ENCODE data around the gene SPATA32. TPM values are rescaled to one million over a fixed set of nuclear protein-coding genes. Genes with fewer than 3 reads are reported as not detected.
A peak's percentile ranks its signal among the peaks of the same experiment; 100 is the strongest.

SPATA32 gene, protein sequence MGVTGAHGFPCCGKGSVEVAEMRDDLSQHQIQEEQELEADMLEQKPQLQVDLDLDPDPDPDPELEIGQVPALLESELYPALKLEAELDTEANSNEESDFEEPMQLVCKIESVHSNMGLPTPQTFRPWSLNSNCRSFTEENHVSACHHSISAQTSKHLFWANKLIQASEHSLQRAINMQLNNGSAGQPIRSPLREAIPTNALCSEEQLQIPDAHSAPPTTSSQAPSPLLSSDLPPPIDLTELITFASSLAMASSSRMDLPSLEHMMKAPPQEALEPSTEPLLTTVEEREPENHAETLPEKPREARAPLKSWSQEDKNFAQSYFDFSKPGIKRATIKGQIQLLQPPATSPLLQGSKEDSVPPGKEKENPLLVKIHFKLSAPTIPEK
- total RNA-seq = 0.04 TPM
- polyA plus RNA-seq (ENCODE audit: insufficient read depth in 1 of 8, insufficient read length in 8 of 8, low replicate concordance in 1 of 8) = under 1 TPM in 1 of 8 donors, not detected in 7; 0.08 TPM
- long read RNA-seq, donor 1 = 0 reads
- long read RNA-seq, donor 2 = 0 reads
- long read RNA-seq, donor 3 = 0 reads
- long read RNA-seq, donor 4 = 0 reads
- long read RNA-seq, donor 5 = 0 reads
- long read RNA-seq, donor 6 = 0 reads
- long read RNA-seq, donor 7 = 0 reads
- long read RNA-seq, donor 8 = 0 reads
- long read RNA-seq, donor 9 = 0 reads
- long read RNA-seq, donor 10 = 0 reads
- long read RNA-seq, donor 11 = 0 reads

DNA sequence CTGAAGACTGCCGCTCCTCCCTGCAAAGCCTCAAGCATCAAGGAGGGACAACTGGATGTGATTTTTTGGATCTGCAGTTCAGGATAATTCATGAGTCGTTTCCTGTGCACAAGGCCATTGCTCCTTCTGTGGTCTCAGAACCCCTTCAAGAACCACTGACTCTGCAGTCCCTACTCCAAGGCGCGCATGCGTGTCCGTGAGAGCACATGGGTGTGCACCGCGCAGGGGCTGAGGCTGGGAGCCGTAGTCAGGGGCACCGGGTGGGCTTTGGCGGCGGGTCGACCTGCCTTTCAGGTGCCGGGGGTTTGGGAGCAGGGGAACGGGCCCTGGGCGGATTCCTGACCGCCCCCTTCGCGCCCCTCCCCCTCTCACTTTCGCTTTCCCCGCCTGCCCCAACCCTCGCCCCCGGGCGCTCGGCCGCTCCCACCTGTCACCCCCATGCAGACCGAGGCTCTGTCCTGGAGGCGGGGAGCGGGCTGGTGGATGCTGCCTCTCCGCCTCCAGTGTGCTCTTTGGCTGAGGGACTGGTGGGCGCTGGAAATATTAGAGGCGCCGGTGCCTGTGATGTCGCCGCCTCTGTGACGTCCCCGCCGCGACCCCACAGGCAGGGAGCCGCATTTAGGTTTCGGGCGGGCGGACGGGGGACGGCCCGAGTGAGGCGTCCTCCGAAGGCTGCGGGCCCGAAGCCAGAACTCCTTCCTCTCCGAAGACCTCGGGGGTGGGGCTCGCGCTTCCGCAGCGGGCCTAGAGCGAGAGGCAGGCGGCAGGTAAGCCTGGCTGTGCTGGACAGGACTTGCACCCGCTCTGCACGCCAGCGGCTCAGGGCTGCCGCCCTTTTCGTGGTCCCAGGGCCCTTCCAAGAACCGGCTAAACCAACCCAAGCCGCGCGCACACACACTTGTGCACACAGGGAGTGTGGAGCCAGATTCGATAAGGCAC, at the start of gene SPATA32:
TSS of gene SPATA32 (minus strand) at position 518 of the 939 bp plus-strand sequence. CDS start at position 440, 78 bp downstream.
- peaks cover 36% of the 10 kb centered on the region for H3K36me3 ChIP-seq (ENCODE audit: control insufficient read depth, insufficient read depth, low read length)
- H3K27me3 ChIP-seq (ENCODE audit: control insufficient read depth, insufficient read depth, low read length) = peaks cover 15% of the 10 kb centered on the region
- peaks cover 28% of the 10 kb centered on the region for H3K4me1 ChIP-seq (ENCODE audit: control insufficient read depth, insufficient read depth, low read length)
- peak; percentile 70 for DNase-seq
- peak within 1 kb of the TSS; percentile 71 for H3K4me3 ChIP-seq (ENCODE audit: low read length)
- no peaks in the 10 kb centered on the region for H3K9me3 ChIP-seq (replicated peaks; ENCODE audit: control insufficient read depth, low read depth, low read length)
- peak within 1 kb of the TSS; percentile 47 for H3K27ac ChIP-seq (ENCODE audit: low read length)
- WGBS (ENCODE audit: insufficient coverage) = 4% methylated on average over 55 of the region's 68 CpGs

DNA sequence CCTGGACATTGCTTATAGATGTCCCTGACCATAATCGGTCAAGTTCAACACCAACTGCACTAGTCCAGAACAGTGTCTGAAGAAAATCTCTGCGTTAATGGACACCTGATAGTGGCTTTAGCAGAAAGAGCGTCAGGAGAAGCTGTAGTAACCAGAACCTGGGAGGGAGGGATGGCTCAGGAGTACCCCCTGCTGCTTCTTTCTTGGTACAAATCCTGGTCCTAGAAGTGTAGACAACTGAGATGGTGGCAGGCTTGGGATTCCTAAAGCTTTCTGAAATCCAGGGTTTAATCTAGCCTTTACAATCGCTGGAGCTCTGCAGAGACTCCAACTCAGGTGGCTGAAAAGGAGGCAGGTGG, 49.5 kb upstream of the SPATA32 start:
- Histone ChIP-seq H3K4me1 (ENCODE audit: control insufficient read depth, insufficient read depth, low read length) (peaks cover 78% of the 10 kb centered on the region), H3K27ac (ENCODE audit: low read length) (peak overlapping the region; percentile 92), H3K4me3 (ENCODE audit: low read length) (no peak overlapping the region), H3K36me3 (ENCODE audit: control insufficient read depth, insufficient read depth, low read length) (peaks cover 6% of the 10 kb centered on the region), H3K27me3 (ENCODE audit: control insufficient read depth, insufficient read depth, low read length) (no peaks in the 10 kb centered on the region), H3K9me3 (replicated peaks; ENCODE audit: control insufficient read depth, low read depth, low read length) (no peaks in the 10 kb centered on the region)
- 60% methylated on average over 3 of the region's 4 CpGs for WGBS (ENCODE audit: insufficient coverage)
- no peak for DNase-seq

DNA sequence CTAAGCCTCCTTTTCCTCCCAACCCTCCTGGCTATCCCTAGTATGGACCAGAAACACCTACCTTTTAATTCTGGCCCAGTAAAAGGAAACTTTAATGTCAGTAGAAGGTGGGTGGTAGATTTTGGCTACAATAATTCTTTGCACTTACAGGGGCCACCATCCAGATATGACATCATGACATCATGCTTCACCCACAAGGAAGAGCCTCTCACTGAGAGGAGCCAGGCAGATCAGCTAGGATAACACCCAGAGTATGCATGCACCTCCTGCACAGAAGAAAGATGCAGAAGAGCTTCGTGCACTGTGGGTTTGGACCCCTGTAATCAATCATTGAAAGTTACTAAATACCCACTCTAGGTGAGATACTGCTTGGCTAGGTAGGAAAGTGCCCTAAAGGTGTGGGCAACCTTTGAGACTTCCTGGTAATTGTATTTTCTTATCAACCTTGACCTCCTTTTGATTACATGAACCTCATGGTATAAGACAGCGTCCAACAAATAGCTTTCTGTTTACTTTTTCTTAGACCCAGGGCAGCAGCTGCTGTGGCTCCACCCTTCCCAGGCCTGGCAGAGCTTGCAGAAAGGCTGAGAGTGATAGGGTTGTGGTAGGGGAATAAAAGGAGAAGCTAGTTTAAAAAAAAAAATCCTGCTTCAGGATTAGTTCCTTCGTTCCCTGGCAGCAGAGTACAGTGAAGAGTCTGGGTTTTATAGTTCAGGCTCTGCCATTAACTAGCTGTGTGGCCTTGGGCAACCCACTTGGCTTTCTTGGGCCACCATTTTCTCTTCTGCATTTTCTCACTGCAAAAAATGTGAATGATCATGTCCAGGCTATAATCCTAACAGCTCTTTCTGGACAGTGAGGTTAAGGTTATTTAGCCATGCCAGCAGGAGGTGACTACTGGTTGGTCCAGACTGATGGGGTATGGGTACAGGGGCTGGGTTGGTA, 48.8 kb upstream of the SPATA32 start:
- peaks cover 78% of the 10 kb centered on the region for H3K4me1 ChIP-seq (ENCODE audit: control insufficient read depth, insufficient read depth, low read length)
- H3K36me3 ChIP-seq (ENCODE audit: control insufficient read depth, insufficient read depth, low read length) = peaks cover 6% of the 10 kb centered on the region
- no peaks in the 10 kb centered on the region for H3K9me3 ChIP-seq (replicated peaks; ENCODE audit: control insufficient read depth, low read depth, low read length)
- WGBS (ENCODE audit: insufficient coverage) = 33% methylated on average over 1 of the region's 3 CpGs
- peak; percentile 79 for DNase-seq
- H3K4me3 ChIP-seq (ENCODE audit: low read length) = no peak overlapping the region
- no peaks in the 10 kb centered on the region for H3K27me3 ChIP-seq (ENCODE audit: control insufficient read depth, insufficient read depth, low read length)
- H3K27ac ChIP-seq (ENCODE audit: low read length) = peak overlapping the region; percentile 92

DNA sequence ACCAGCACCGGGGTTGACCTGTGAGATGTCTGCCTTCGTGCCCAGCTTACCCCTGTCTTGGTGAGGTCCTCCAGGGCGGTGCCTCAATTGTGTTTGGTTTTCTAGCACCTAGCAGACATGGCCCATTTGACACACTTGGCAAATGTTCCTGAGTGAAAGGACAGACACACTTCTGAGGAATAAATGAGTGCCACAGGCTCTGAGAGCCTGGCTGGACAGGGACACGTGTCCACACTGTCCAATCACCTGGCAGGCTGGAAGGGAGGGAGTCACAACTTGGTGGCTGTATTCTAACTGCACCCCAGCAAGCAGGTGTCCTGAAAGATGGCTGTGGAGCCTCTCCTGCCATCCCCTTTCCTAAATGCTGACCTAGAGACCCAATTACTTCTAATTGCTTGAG, 47.5 kb upstream of the SPATA32 start:
- Histone ChIP-seq H3K4me1 (ENCODE audit: control insufficient read depth, insufficient read depth, low read length) (peaks cover 68% of the 10 kb centered on the region), H3K27me3 (ENCODE audit: control insufficient read depth, insufficient read depth, low read length) (no peaks in the 10 kb centered on the region), H3K4me3 (ENCODE audit: low read length) (no peak overlapping the region), H3K36me3 (ENCODE audit: control insufficient read depth, insufficient read depth, low read length) (peaks cover 6% of the 10 kb centered on the region), H3K9me3 (replicated peaks; ENCODE audit: control insufficient read depth, low read depth, low read length) (no peaks in the 10 kb centered on the region), H3K27ac (ENCODE audit: low read length) (no peak overlapping the region)
- WGBS (ENCODE audit: insufficient coverage) = 75% methylated on average over 2 of the region's 4 CpGs
- DNase-seq = no peak

DNA sequence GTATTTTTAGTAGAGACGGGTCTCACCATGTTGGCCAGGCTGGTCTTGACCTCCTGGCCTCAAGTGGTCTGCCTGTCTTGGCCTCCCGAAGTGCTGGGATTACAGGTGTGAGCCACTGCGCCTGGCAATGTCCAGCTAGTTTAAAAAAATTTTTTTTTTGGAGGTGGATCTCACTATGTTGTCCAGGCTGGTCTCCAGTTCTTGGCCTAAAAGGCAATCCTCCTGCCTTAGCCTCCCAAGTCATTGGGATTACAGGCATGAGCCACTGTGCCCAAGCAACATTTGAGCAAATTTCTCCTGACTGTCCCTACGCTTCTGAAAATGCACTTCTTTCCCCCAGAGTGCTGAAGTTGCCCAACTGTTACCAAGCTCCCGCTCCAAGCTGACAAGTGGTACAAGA, 46.9 kb upstream of the SPATA32 start:
- H3K4me1 ChIP-seq (ENCODE audit: control insufficient read depth, insufficient read depth, low read length) = peaks cover 63% of the 10 kb centered on the region
- H3K27me3 ChIP-seq (ENCODE audit: control insufficient read depth, insufficient read depth, low read length) = no peaks in the 10 kb centered on the region
- H3K4me3 ChIP-seq (ENCODE audit: low read length) = no peak overlapping the region
- H3K36me3 ChIP-seq (ENCODE audit: control insufficient read depth, insufficient read depth, low read length) = peaks cover 6% of the 10 kb centered on the region
- H3K27ac ChIP-seq (ENCODE audit: low read length) = no peak overlapping the region
- no peaks in the 10 kb centered on the region for H3K9me3 ChIP-seq (replicated peaks; ENCODE audit: control insufficient read depth, low read depth, low read length)
- no peak for DNase-seq
- 97% methylated on average over 5 of the region's 5 CpGs for WGBS (ENCODE audit: insufficient coverage)

DNA sequence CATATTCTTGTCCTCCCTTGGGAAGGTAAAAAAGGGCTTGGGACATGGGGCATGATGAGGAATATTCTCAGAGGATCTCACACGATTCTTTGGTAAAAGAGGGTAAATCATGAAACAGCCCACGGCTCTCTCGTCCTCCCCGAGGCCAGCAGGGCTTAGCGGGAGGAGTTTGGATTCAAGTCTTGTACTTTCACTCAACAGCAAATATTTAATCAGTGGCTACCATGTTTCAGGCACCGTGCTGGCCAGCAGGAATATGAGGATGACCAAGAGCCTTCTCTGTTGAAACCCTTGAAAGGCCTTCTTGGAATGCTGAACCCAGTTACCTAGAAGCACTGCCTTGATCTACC, 46.1 kb upstream of the SPATA32 start:
- no peak overlapping the region for H3K4me3 ChIP-seq (ENCODE audit: low read length)
- H3K4me1 ChIP-seq (ENCODE audit: control insufficient read depth, insufficient read depth, low read length) = peaks cover 62% of the 10 kb centered on the region
- H3K27me3 ChIP-seq (ENCODE audit: control insufficient read depth, insufficient read depth, low read length) = no peaks in the 10 kb centered on the region
- peaks cover 6% of the 10 kb centered on the region for H3K36me3 ChIP-seq (ENCODE audit: control insufficient read depth, insufficient read depth, low read length)
- WGBS (ENCODE audit: insufficient coverage) = 100% methylated on average over 2 of the region's 6 CpGs
- H3K27ac ChIP-seq (ENCODE audit: low read length) = no peak overlapping the region
- DNase-seq = no peak
- no peaks in the 10 kb centered on the region for H3K9me3 ChIP-seq (replicated peaks; ENCODE audit: control insufficient read depth, low read depth, low read length)

DNA sequence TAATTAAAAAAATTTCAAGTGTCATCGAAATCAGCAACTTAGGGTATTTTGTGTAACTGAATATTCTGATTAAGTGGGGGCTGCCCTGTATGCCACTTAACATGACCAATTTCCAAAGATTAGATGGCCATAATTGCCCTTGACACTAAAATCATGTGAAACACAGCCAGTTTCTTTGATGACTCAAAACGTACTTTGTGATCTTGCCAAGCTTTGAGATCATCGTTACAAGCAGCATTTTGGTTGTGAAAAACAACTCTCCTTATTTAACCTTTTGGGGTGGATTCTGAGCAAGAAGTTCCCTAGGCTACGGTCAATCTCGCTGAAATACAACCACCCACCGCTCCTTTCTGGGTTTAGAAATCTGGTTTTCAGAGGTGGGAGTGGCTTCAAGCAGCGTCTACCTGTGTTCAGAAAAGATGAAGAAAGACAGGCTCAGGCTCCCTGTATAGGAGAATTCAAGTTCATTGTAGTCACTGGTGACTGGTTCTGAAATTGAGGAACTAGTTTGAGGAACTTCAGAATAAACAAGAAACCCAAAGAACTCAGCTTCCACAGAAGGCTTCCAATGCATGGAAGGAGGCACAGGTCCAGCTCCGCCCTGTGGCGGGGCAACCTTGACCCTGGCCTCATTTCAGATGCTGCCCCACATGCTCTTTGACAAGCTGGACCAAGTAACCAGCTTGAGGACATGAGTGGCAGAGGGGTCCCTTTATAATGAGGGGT, 45.6 kb upstream of the SPATA32 start:
- peak; percentile 68 for DNase-seq
- peak overlapping the region; percentile 55 for H3K27ac ChIP-seq (ENCODE audit: low read length)
- H3K4me1 ChIP-seq (ENCODE audit: control insufficient read depth, insufficient read depth, low read length) = peaks cover 62% of the 10 kb centered on the region
- WGBS (ENCODE audit: insufficient coverage) = 80% methylated on average over 3 of the region's 9 CpGs
- no peaks in the 10 kb centered on the region for H3K27me3 ChIP-seq (ENCODE audit: control insufficient read depth, insufficient read depth, low read length)
- H3K4me3 ChIP-seq (ENCODE audit: low read length) = no peak overlapping the region
- H3K9me3 ChIP-seq (replicated peaks; ENCODE audit: control insufficient read depth, low read depth, low read length) = no peaks in the 10 kb centered on the region
- peaks cover 6% of the 10 kb centered on the region for H3K36me3 ChIP-seq (ENCODE audit: control insufficient read depth, insufficient read depth, low read length)

DNA sequence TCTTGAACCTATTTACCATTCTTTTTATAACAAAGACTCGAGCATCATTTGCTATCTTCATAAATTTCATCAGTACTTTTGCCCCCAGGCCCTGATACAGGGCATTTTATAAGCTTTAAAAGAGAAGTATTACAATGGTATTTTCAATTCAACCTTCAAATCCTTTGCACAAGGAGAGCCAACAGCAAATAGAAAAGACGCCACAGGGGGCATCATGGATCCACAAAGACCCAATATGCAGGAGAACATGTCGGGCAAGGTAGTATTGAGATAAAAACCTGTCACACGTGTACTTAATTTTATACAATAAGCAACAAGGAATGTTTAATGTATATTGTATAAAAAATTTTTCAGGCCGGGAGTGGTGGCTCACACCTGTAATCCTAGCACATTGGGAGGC, 44.7 kb upstream of the SPATA32 start:
- Histone ChIP-seq H3K4me1 (ENCODE audit: control insufficient read depth, insufficient read depth, low read length) (peaks cover 54% of the 10 kb centered on the region), H3K36me3 (ENCODE audit: control insufficient read depth, insufficient read depth, low read length) (peaks cover 6% of the 10 kb centered on the region), H3K9me3 (replicated peaks; ENCODE audit: control insufficient read depth, low read depth, low read length) (no peaks in the 10 kb centered on the region), H3K27ac (ENCODE audit: low read length) (no peak overlapping the region), H3K27me3 (ENCODE audit: control insufficient read depth, insufficient read depth, low read length) (no peaks in the 10 kb centered on the region), H3K4me3 (ENCODE audit: low read length) (no peak overlapping the region)
- no CpG with 5 or more reads among the region's 5 CpGs for WGBS (ENCODE audit: insufficient coverage)
- DNase-seq = no peak

DNA sequence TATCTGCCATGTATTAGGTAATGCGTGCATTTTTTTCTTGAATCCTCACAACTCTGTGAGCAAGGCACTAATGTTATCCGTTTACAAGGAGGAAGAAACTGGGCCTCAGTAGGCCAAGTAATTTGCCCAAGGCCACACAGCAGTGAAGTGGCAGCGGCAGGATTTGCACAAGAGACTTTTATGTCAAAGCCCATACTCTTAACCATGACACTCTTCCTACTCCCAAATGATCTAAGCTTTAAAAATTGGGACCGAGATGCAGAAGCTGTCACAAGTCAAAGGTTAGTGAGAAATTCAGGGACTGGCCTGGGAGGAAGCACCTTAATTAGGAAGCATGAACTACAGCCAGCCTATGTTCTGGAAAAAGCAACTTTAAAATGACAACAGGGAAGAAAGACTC, 44.2 kb upstream of the SPATA32 start:
- Histone ChIP-seq H3K9me3 (replicated peaks; ENCODE audit: control insufficient read depth, low read depth, low read length) (no peaks in the 10 kb centered on the region), H3K4me3 (ENCODE audit: low read length) (no peak overlapping the region), H3K4me1 (ENCODE audit: control insufficient read depth, insufficient read depth, low read length) (peaks cover 49% of the 10 kb centered on the region), H3K36me3 (ENCODE audit: control insufficient read depth, insufficient read depth, low read length) (peaks cover 6% of the 10 kb centered on the region), H3K27me3 (ENCODE audit: control insufficient read depth, insufficient read depth, low read length) (no peaks in the 10 kb centered on the region), H3K27ac (ENCODE audit: low read length) (no peak overlapping the region)
- WGBS (ENCODE audit: insufficient coverage) = no CpG with 5 or more reads among the region's 4 CpGs
- DNase-seq = no peak

All from muscle of leg (tissue), 16 donors.